Stimulated activated CD8-positive, alpha-beta memory T cell treated with anti-CD3 and anti-CD28 coated beads, Interleukin-12 subunit alpha, Interleukin-12 subunit beta, amount 100 ng/mL, for 1 hour (primary cell): ENCODE results near the gene ABCA10.
"Not testable (repeated sequence)": the region's sequence is repeated elsewhere in the genome, so short reads cannot be mapped to it uniquely, and the experiment has no call there.

Source experiments
- DNase-seq: peaks from one replicate; pipeline ENCODE4 v3.0.0-alpha.2; 2020; ENCODE audit warnings: low read depth

ABCA10 gene

DNA sequence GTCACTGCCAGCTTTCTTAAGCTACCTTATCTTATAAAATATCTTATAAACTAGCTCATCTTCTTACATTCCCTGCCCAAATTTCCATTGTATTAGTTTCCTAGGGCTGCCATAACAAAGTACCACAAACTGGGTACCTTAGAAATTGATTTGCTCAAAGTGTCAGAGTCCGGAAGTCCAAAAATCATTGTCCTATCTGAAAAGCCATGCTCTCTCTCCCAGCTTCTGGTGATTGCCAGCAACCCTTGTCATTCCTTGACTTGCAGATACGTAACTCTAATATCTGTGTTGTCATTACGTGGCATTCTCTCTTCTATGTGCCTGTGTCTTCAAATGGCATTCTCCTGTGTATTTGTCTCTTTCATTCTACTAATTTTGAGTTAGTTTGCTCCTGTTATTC, 2.3 kb upstream of the ABCA10 start:
- no peak for DNase-seq

DNA sequence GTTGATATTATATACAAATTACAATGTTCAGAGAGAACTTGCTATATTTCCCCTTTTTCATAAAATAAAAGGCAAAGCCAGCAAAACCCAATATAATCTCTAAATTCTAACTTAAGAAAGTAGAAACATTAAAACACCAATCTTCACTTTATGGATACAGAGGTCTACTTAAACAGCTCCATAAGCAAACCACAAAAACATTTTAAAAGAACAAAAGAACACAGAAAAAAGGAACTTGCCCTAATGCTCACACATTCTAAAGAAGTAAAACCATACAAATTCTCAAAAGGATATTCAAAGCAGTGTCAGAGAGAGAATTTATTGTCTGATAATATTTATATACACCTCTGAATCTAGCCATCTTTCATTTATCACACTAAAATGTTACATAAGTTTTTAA, 606 bp downstream of the ABCA10 start:
- DNase-seq: no peak

DNA sequence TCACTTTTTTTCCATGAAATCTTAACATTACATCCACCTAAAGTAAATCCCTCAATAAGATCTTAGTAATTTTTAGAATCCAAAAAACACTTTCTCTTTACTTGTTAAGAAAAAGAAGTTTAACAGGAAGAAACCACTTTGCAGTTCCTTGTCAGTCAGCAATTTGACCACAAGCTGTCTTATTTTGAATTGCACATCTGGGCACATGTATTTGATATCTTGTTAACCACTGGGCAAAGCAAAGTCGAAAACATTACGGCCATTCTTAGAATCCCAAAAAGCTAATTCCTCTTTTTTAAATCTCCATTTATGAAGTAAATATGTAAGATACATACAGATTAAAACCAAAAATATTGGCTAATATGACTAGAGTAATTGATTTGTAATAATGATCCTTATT, 1.1 kb downstream of the ABCA10 start:
- DNase-seq: no peak

DNA sequence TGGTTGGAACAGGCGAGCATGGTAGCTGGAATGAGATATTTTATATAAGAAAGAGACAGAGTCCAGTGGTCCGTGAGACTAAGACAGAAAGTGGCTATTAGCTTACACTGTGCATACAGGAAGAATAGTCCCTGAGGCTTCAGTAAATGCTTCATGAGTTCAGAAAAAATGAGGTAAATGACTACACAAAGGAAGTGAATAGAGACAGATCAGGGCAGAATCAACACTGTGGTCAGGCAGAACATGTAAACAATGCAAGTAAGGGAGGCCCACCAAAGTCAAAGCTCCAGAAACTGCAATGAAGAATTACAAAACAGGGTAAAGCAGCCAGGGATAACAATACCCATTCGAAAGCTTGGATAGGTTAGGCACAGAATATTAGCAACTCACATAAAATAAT, 4.8 kb downstream of the ABCA10 start:
- DNase-seq: no peak

DNA sequence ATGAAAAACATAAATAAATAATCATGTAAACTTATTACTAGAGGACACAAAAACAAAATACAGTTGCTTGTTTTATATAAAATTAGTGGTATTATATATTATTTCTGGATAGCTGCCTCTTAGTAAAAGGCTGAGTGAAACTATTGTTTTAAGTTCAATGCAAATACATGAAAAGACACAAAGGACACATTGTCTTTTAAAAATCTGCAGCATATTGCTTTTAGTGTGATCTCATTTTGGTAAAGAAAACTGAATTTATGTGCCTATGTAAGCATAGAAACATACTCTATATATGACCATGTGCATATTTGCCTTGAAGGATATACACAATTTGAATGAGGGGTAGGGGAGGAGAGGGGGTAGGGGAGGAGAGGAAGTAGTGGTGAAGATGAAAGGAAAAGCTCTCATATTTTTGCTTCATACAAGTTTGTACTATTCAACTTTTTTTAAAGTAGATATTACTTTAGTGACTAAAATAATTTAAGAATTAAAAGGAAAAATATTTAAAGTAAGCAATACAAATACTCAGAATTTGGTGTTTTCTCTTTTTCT, 5.8 kb downstream of the ABCA10 start:
- no peak for DNase-seq

DNA sequence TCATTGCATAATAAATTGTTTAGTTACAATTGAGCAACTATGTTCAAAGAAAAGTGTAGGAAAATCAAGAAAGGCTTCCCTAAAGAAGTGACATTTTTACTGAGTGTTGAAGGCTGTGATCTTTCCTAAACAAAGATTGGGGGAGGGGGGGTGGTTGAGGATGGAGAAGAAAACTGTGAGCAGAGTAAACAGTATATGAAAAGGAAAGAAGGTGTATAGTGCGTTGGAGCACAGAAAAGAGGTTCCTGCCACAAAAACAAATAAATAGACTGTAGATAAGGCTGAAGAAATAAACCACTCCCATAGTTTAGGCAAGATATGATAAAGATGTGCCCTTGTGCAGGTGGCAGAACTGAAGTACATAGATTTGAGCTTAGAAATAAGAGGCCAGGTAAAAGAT, 8.5 kb downstream of the ABCA10 start:
- DNase-seq: no peak

DNA sequence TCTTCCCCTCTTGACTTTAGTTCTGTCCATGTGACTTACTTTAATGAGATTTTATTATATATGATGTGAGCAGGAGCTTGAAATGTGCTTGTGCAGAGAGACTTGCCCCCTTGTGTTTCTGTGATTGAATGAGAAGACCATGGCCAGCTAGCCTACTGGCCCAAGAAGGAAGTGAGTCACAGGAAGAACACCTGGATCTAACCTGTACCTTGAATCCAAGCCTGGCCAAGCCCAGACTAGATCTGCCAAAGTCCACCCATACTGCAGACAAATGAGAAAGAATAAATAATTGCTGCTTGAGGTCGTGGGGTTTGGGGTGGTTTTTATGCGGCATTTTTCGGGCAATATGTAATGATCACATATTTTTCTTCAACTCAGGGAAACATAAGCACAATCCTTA, 9.6 kb downstream of the ABCA10 start:
- no peak for DNase-seq

DNA sequence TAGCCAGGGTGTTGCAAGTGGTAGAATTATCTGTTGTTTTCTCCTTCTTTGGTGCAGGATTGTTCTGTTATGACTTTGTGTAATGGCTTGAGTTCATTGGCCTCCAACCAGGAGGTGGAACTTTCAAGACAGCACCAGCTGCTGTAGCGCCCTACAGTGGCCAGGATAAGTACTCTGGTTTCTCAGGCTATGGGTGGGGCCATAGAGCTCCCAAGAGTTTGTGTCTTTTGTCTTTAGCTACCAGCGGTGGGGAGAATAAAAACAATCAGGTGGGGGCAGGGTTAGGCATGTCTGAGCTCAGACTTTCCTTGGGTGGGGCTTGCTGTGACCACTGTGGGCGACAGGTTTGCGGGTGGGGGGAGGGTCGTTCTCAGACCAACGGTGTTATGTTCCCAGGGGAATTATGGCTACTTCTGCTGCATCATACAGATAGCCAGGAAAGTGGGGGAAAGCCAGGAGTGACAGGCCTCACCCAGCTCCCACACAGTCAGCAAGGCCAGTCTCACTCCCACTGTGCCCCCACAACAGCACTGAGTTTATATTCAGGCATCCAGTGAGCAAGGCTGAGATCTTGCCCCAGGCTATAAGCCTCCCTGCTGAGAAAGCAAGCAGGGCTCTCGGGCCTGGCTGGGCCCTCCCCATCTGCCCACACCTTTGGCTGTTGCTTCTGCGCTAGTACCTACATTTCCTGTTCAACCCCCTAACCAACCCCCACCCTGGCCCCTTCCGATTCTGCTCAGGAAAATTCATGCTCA, 15.4 kb downstream of the ABCA10 start:
- DNase-seq: no peak

DNA sequence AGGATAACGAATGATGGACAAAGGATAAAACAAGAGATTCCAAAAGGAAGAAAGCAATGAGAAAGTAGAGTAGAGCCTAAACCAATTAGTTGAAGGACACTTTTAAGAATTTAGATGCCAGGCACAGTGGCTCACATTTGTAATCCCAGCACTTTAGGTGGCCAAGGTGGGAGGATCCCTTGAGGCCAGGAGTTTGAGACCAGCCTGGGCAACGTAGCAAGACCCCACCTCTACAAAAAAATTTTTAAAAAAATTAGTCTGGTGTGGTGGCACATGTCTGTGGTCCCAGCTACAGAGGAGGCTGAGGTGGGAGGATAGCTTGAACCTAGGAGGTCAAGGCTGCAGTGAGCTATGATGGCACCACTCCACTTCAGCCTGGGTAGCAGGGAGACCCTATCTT, 20.0 kb downstream of the ABCA10 start:
- no peak for DNase-seq

DNA sequence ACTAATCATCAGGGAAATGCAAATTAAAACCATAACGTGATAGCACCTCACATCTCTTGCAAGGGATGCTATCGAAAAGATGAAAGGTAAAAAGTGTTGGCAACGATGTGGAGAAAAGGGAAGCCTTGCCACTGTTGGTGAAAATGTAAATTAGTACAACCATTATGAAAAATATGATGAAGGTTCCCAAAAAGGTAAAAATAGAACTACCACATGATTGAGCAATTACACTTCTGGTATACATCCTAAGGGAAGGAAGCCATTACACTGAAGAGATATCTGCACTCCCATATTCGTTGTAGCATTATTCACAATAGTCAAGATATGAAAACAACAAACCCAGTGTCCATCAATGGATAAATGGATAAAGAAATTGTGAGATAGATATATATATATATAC, 21.5 kb downstream of the ABCA10 start:
- no peak for DNase-seq

DNA sequence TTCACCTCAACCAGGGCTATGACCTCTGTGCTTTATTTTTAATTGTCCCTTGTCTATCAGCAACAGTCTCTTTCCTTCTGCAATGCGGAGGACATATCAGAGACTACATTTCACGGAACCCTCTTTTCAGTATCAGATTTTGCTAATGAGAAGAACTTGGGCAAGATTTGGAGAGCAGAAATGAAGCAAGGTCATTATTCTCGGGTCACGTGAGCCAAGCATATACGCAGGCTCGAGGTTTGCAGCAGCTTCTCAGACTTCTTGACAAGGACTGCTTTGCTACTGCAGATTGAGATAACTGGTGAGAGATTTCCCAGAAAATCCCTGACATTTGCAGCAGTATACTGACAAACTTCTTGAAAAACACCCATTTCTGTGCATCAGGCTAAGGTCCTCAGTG, 30.4 kb downstream of the ABCA10 start:
- no peak for DNase-seq

DNA sequence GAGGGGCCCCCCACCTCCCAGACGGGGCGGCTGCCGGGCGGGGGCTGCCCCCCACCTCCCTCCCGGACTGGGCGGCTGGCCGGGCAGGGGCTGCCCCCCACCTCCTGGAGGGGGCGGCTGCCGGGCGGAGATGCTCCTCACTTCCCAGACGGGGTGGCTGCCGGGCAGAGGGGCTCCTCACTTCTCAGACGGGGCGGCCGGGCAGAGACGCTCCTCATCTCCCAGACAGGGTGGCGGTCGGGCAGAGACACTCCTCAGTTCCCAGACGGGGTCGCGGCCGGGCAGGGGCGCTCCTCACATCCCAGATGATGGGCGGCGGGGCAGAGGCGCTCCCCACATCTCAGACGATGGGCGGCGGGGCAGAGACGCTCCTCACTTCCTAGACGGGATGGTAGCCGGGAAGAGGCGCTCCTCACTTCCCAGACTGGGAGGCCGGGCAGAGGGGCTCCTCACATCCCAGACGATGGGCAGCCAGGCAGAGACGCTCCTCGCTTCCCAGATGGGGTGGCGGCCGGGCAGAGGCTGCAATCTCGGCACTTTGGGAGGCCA, 32.4 kb downstream of the ABCA10 start:
- DNase-seq: not testable (repeated sequence)

DNA sequence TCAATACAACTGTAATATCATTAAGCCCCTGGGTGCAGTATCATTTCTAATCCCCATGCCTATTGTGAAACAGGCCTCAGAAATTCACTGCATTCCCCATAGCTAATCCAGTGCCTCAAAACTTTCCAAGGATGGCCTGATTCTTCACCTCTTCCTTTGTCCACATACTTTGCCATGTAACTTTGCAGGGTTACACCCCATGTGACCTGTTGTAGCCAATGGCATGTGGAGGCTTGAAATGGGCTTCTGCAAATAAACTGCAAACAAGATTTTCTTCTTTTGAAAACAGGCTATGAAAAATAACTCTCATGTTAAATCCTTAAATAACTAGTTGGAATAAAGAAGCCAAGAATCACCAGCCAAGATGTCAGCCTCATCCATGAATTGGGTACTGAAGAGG, 35.9 kb downstream of the ABCA10 start:
- no peak for DNase-seq

DNA sequence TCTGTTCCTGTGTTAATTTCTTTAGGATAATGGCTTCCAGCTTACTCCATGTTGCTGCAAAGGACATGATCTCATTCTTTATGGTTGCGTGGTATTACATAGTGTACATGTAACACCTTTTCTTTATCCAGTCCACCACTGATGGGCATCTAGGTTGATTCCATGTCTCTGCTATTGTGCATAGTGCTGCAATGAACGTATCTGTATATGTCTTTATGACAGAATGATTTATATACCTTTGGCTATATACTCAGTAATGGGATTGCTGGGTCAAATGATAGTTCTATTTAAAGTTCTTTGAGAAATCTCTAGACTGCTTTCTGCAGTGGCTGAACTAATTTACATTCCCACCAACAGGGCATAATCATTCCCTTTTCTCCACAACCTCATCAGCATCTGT, 39.8 kb downstream of the ABCA10 start:
- no peak for DNase-seq

DNA sequence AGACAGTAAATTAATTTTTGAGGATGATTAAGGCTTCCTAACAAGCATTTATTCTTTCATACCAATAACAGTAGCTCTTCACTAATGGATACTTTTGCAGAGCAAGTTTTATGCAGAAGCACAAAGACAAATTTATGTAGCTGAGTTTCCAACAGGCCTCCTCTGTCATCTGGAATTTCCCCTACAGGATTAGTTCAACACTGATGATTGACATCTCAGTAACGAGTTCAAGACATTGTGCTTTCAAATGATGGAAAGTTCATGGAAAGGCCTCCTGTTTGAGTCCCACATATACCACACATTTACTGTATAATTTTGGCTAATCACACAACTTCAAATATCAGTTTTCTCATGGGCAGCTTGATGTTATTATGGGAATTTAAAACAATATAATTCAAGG, 40.6 kb downstream of the ABCA10 start:
- no peak for DNase-seq

DNA sequence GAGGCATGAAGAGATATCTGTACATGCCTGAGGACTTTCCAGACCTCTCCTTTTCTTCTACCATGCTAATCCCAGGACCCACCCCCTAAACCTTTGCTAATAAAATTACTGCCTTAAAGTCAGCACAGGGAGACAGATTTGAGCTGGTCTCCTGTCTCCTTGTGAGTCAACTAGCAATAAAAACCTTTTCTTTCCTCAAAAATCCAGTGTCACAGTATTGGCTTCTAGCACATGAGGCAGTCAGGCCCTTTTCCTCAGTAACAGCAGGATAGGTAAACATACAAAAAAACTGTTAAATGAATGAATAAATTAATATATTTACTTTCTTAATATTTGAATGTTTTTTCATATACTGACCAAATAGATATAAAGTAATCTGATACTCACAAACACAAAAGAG, 41.3 kb downstream of the ABCA10 start:
- DNase-seq: no peak

DNA sequence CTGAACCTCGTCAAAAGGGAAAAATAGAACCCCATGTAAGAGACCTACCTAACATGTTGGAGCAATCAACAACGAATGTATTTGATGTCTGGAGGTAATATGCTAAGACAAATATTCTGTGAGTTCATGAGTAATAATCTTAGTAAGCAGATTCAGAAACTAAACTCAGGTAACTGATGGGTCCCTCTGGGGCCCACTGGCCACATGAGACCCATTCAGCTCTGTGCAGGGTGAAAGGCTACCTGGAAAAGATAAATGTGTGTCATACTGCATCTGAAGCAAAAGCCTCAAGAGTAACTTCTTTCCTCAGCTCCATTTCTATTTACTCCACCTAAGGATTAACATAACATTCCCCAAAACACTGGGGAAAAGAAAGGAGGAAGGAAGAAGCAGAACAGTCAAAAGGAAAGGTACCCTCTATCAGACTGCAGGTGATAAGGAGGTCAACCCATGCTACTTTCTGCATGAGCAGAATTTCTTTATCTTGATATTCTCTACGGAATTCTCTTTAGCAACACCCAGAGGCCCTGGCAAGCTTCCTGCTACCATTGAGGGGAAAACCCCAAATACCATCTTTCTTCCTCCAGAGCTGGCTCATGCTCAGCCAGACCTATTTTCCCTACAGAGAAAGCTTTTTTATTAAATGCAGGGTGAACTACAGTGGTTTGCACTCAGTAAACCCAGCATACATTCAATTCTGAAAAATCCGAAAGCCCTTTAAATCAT, 49.2 kb downstream of the ABCA10 start:
- DNase-seq: no peak

DNA sequence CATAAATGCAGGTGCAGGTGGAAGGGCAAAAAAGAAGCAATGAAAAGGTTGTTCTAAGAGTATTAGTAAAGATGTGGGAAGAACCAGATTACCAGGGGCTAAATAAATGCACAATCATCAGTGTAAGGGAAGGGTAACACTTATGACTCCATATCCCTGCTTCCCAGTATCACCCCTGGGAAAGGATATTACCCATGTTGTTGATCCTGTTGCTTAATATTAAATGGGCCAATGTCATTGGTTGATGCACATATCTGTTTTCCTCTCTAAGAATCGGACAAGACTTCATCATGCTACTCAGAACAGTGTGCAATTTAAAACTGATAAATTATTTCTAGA, 52.2 kb downstream of the ABCA10 start:
- no peak for DNase-seq

DNA sequence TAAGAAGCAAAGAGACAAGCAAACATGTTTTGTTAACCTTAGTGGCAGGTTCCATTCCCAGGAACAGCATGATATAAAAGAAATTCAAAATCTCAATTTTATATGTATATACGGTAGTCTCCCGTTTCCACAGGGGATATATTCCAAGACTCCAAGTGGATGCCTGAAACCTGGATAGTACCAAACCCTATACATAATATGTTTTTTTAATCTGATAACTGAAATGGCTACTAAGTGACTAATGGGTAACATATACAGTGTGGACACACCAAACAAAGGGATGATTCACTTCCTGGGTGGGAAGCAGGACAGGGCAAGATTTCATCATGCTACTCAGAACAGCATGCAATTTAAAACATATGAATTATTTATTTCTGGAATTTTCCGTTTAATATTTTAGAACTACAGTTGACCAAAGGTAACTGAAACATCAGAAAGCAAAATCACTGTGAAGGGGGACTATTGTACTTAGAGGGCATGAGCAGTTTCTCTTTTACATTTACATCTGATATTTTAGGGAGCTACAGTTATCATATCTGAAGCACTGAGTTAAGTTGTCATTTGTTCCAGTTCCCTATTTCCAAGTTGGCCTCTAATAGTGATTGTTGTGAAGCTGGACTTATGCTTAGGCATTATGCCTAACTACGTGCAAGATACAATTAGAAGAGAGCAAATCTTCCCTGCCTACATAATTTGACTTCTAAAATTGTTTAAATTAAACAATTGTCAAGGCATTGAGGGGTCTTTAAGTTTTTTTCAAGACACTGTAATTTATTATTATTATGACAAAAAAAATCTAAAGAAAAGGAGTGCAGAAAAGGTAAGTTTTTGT, 52.8 kb downstream of the ABCA10 start:
- DNase-seq: no peak

DNA sequence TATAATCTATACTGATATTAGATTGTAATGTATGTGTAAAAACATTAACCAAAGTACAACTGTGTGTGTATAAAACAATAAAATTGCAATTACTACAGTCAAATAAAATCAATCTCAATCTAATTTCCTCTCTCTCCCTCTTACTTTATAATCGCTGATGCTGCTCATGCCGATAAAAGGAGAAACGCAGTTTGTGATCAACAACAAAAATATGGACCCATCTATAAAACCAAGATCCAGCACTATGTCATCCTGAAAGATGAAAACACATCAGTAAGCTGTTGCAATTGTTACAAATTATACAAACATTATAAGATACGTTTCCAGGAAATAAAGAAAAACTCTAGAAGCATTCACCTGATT, 53.4 kb downstream of the ABCA10 start:
- DNase-seq: no peak

DNA sequence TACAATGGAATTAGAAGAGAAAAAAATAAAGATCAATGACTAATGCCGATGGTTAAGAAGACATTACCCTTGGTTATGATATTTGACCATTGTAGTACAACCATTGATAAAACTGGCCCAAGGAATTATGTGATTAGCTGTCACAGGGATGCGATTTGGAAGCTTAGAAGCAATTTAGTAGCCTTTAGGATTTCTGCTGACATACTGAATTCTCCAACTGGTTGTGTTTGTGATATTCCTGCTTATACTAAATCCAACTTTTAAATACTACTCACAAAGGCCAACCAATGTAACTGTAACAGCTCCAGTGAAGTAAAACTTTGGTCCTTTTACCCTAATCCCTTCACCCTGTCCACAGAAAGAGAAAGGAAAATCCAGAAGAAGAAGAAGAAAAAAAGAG, 55.5 kb downstream of the ABCA10 start:
- DNase-seq: no peak

DNA sequence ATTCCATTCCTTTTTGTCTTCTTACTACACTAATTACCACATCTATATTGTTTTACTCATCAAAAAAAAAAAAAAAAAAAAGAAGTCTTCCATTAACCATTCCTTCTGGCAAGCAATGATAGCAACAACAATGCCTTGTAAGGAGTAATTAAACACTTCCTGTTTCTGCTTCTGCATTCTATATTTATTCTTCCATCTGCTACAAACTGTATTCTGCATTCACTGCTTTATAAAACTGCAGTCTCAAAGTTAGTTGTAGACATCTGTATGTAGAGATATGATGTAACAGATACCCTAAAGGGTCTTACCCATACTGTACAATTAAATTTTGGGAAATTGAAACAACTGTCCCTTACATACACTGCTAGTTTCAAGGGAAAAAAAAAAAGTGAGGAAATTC, 58.2 kb downstream of the ABCA10 start:
- DNase-seq: no peak

DNA sequence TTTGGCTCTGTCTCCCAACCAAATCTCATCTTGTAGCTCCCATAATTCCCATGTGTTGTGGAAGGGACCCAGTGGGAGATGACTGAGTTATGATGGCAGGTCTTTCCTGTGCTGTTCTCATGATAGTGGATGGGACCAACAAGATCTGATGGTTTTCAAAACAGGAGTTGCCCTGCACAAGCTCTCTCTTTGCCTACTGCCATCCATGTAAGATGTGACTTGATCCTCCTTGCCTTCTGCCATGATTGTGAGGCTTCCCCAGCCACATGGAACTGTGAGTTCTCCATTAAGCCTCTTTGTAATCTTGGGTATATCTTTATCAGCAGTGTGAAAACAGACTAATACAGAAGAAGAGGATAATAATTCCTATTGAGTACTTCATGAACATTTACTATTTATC, 60.0 kb downstream of the ABCA10 start:
- not testable (repeated sequence) for DNase-seq
